ACHN (cell line): ENCODE measurements around the gene UBXN10.
"Not testable (repeated sequence)": the region's sequence is repeated elsewhere in the genome, so short reads cannot be mapped to it uniquely, and the experiment has no call there.

Experiments used
- DNase-seq: peaks from one replicate; pipeline ENCODE4 v3.0.0-alpha.2; 2015
- in situ Hi-C: cut with HindIII; loops from 2 replicates; pipeline ENCODE4 v1.10.0; 2017; ENCODE audit warnings: low sequenced_read_pairs, low pct_ligation_motif_present, low pct_unique_long_range_greater_than_20kb

Gene UBXN10

DNA sequence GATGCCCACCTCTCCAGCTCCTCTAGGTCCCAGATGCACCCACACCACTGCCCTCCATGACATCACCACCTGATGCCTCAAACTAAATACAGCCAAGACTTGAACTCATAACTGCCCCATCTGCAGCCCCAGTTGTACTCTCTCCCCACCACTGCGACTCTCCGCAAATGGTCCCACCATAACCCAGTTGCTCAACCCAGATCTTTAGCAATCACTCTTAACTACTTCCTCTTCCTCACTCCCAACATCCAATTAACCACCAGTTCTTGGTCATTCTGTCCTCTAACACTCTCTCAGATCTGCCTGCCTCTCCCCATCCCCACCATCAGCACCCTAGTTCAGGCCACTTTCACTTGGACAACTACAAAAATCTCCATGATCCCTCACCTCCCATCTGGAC is 37.2 kb downstream of the UBXN10 start:
- in situ Hi-C loops, result no loop called here
- DNase-seq, result no peak

DNA sequence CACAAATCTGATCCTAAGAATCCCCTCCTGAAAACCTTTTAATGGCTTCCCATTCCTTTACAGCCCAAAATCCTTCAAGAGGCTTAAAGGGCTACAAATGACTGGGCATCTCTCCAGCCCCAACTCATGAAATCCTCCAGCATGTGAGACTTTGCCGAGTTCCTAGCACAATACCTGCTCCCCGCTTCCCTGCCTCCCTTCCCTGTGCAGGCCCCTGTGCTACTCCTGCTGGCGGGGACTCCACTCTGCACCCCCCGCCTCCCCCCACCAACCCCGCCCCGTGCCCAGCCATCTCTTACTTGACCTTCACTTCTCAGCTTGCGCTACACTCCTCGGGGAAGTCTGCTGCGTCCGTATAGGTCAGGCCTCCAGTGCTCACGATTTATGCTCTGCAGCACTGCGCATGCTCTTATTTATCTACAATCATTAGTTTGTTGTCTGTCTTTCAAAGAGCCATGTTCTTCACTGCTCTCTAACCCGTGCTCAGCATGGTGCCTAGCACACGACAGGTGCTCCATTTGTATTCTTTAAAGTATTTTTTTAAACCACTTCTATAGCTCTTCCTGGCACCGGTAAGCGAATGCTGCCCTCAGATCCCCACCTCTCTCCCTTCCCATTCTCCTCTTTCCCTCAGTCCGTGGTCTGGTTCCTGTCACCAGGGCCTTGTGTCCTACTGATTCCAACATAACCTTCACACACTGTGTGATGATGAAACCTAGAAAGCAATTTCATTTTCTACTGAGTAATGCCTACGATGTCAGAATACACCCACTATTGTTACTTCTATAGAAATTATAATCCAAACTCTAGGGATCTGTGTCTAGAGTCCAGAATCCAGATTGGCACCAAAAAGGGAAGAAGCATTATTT is 37.9 kb downstream of the UBXN10 start:
- DNase-seq, result no peak
- in situ Hi-C loops, result no loop called here

DNA sequence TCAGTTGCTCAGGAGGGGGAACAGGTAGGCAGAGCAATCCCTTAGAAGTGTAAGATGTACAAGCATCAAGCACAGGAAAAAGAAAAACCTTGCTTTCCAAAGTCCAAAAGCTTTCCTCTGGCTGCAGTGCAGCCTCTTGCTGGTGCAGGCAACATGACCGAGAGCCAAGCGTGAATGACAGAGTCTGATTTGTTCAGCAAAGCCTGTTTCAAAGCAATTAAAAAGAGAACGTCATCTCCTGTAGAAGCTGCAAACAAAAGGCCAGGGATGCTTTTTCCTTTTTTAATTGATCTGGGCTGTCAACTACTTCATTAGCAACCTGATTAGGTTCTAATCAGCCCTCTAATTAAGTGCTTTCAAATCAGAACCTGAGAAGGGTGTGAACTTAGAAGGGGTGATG is 38.6 kb downstream of the UBXN10 start:
- DNase-seq, result no peak
- in situ Hi-C loops, result no loop called here

DNA sequence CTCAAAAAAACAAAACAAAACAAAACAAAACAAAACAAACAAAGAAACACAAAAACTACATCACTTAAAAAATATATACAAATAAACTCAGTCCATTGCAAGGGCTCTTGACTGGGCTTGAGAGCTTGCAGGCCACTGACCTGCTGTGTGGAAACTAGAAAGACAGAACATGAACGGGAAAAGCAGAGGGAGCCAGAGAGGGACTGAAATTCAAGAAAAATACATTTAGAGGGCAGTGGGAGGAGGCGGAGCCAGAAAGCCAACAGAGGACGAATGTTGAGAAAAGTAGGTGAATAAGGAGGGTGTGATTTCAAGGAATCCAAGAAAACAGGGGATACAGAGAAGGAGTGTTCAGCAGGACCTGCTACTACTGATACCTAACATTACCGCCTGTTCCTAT is 41.8 kb downstream of the UBXN10 start:
- in situ Hi-C loops, result no loop called here
- no peak for DNase-seq

DNA sequence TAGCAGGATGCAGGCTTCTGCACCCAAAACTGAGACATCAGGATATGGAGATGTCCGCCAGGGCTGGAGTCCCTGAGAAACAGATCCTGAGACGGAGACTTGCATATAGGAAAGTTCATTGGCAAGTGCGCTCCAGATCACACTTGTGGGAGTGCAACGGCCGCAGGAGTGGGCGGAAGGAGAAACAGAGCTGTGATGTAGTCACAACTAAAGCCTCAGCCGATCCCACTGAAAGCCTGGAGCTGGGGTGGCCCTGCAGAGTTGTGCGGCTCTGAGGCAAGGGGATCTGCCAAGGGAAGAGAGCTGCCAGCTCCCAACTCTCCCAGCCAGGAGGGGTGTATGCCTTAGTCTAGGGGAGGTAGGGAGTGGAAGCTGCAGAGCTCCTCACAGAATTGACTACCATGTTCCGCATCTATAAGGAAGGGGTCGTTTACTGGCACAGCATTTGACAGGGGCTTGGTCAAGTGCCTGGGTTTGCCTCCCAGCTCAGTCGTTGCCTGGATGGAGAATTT is 42.5 kb downstream of the UBXN10 start:
- in situ Hi-C loops, result no loop called here
- no peak for DNase-seq

DNA sequence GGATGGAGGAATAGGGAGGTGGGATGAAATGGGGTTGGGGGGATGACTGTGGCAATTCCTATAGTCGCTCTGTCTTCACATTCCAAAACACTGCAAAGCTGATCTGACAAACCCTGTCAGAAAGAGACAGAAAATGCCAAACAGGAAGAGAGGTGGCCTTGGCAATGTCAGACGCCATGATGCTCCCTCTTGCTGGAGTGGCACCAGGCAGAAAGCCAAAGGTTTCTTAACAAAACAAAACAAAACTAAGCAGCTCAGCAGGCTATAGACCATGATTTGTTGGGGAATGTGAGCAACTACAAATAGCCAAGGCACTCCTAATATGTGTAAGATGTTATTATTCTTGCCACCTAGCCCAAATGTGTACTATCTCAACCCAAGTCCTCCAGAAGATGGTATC is 43.3 kb downstream of the UBXN10 start:
- in situ Hi-C loops, result no loop called here
- no peak for DNase-seq

DNA sequence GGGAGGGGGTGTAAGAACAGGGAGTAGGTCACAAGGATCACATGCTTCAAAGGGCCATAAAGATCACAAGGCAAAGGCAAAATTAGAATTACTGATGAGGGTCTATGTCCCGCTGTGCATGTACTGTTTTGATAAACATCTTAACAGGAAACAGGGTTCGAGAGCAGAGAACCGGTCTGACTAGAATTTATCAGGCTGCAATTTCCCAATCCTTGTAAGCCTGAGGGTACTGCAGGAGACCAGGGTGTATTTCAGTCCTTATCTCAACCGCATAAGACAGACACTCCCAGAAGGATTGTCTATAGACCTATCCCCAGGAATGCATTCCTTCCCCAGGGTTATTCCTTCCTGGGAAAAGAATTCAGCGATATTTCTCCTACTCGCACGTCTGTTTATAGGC is 46.7 kb downstream of the UBXN10 start:
- in situ Hi-C loops, DNase-seq: not testable (repeated sequence)

DNA sequence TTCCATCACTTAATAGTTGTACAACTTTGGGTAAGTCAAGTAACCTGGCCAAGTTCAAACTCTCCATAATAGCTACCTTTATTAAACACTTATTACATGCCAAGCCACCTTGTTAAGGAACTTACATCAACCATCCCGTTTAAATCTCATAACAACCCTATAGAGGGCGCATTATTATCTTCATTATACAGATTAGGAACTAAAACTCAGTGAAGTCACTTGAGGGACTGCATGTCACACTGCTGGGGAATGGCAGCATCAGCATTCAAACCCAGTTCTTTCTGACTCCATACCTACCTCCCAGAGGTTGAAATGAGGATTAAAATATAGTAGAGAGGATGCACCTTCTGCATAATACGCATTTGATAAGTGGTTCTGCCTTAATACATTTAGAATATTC is 47.5 kb downstream of the UBXN10 start:
- in situ Hi-C loops, result no loop called here
- DNase-seq, result peak; percentile 30

DNA sequence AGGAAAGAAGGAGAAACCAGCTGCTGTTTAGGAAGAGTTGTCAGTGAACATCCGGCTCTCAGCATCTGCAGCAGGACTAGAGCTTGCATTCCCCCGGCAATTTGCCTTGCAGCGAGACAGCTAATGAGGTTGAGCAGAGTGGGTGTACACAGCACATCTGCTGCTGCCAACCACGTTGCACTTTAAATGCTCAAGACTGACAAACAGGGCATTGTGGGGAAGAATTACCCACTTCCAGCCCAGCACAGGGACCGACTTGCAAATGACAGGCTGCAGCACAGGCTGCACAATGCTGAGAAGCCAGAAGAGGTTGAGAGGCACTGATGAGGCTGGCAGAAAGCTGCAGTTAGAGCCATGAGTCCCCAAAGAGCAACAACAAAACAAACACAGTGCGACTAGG is 48.0 kb downstream of the UBXN10 start:
- in situ Hi-C loops, result no loop called here
- DNase-seq, result no peak

DNA sequence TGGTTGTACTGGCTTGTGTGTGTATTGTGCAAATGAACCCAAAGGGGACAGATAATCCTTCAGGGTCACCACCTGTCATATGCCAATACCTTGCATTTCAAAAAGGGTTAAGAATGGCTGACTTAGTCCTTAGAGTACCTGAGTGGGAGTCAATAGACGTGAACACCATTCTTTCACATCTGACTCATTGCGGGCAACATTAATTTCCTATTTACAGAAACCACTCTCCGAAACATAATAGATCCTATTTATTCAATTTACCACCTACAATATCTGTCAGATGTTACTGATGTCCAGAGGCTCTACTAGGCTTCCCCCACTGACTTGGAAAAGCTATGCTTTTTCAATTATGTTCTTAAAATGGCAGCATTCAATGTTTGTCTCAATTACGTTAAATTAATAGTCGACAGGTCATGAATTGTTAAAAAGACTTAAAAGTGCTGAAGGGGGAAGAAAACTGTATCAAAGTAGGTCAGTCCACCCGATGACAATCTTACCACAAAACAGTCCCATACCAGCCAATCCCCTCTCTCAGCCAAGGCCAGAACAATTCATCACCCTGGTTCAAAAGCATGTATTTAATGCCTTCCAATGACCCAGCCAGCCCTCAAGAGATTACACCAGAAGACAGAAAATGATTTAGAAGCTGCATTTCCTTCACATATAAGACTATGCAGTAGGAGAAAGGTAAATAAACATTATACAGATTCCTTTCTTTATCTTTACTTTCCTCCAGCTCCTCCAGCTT is 49.1 kb downstream of the UBXN10 start:
- no peak for DNase-seq

DNA sequence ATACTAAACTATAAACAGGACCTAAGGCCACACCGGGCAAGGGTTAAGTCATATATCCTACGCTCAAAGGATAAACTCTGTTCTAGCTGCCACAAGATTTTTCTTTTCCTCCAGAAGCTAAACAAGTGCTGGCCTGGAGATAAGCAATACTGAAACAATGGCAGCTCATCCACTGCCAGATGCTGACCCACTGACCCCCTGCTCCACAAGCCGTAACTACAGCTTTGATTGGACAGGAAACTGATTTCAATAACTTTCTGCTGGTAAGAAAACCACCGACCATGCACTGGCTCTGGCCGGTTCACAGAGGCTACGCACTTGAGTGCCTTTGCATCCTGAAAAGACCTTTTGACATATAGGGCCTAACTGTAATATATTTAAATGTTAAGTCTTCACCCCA is 51.8 kb downstream of the UBXN10 start:
- no peak for DNase-seq
- in situ Hi-C loops, result no loop called here

More for the DNA sequence above, 49.1 kb downstream of the UBXN10 start:
- in situ Hi-C loops, result no loop called here

DNA sequence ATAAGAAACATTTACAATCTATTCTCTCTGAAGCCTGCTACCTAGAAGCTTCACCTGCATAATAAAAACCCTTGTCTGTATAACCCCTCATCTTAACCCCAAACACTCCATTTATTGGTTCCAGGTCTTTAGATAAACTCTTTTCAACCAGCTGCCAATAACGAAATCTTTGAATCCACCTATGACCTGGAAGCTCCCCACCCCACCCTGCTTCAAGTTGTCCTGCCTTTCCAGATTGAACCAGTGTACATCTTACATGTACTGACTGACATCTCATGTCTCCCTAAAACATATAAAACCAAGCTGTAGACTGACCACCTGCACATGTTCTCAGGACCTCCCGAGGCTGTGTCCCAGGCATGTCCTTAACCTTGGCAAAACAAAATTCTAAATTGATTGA is 54.1 kb downstream of the UBXN10 start:
- DNase-seq, result no peak
- in situ Hi-C loops, result no loop called here

DNA sequence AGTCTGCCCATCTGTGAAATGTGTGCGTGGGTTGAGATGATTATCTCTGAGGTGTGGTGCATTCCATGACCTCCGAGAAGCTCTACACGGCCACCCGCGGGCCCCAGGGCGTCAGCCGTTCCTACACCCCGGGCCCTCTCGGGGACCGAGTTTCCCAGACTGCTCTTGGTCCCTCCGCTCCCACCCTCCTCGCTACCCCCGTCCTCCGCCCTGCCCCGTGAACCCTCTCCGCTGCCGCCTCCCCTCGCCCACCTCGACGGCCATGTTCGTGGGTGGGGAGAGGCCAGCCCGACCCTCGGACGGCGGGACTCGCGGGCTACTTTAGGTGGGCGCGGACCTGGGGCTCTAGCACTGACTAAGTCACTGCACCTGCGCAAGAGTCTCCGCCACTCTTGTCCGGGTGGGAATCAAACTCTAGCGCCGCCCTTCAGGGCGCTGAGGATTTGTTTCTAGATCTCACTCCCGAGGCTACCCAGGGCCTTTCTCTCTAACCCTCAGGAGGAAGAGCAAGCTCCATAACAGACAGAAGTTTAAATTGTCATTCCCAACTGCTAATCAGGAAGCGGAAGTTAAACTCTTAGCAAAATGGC is 57.1 kb downstream of the UBXN10 start:
- DNase-seq, result no peak
- in situ Hi-C loops, result no loop called here
